CD4-positive, CD25-positive, alpha-beta regulatory T cell (primary cell): Measurements from ENCODE around the gene CCDC91. TPM values are rescaled to one million over a fixed set of nuclear protein-coding genes. Genes with fewer than 3 reads are reported as not detected.

Source experiments
- ATAC-seq, 2 donors: fragments of 150-1000 bp; cut with Tn5 transposase; one replicate each; pipeline ENCODE4 v1.10.0; 2021; ENCODE audit warnings: low read depth in 2 of 2, moderate number of reproducible peaks in 2 of 2, moderate library complexity in 1 of 2
- DNase-seq, 3 donors: peaks; one replicate each; pipeline versions ENCODE4 v3.0.0 to v3.0.0-alpha.2; 2012 to 2022; ENCODE audit warnings: mixed read lengths in 1 of 3
- H3K27ac ChIP-seq: one replicate; pipeline ENCODE4 v1.7.0; 2013; ENCODE audit warnings: mild to moderate bottlenecking, low read length; ENCODE audit not compliant: insufficient read depth, poor library complexity, severe bottlenecking
- H3K27me3 ChIP-seq: one replicate; pipeline ENCODE4 v1.7.0; 2013; ENCODE audit warnings: low read length; ENCODE audit not compliant: control insufficient read depth, insufficient read depth
- H3K36me3 ChIP-seq: one replicate; pipeline ENCODE4 v1.7.0; 2013; ENCODE audit warnings: mild to moderate bottlenecking, low read length, moderate library complexity; ENCODE audit not compliant: control insufficient read depth, insufficient read depth
- H3K4me1 ChIP-seq: 2 replicates; pipeline ENCODE4 v1.7.0; 2013; ENCODE audit warnings: mild to moderate bottlenecking, low read length; ENCODE audit not compliant: insufficient read depth, control insufficient read depth, poor library complexity, severe bottlenecking
- H3K4me3 ChIP-seq: one replicate; pipeline ENCODE4 v1.7.0; 2013; ENCODE audit warnings: low read depth, mild to moderate bottlenecking, low read length, moderate library complexity
- H3K9me3 ChIP-seq, 2 experiments: 1 replicate in 1 of 2; 2 replicates in 1 of 2; pipeline ENCODE4 v1.7.0; 2013; ENCODE audit warnings: low read length in 2 of 2, mild to moderate bottlenecking in 1 of 2, moderate library complexity in 1 of 2; ENCODE audit not compliant: control insufficient read depth in 2 of 2
- H3K27ac Mint-ChIP-seq, 3 donors: one replicate each; pipeline ENCODE4 v1.8.0; 2020 to 2022; ENCODE audit warnings: mild to moderate bottlenecking in 3 of 3, mixed read lengths in 3 of 3, moderate library complexity in 2 of 3
- H3K27me3 Mint-ChIP-seq: one replicate; pipeline ENCODE4 v1.8.0; 2022; ENCODE audit warnings: mild to moderate bottlenecking, mixed read lengths
- H3K36me3 Mint-ChIP-seq: one replicate; pipeline ENCODE4 v1.8.0; 2020; ENCODE audit warnings: mixed read lengths
- H3K4me1 Mint-ChIP-seq, 4 donors: one replicate each; pipeline ENCODE4 v1.8.0; 2020 to 2022; ENCODE audit warnings: mixed read lengths in 4 of 4, mild to moderate bottlenecking in 1 of 4
- H3K4me3 Mint-ChIP-seq, 4 donors: one replicate each; pipeline ENCODE4 v1.8.0; 2020 to 2022; ENCODE audit warnings: mild to moderate bottlenecking in 4 of 4, mixed read lengths in 4 of 4, moderate library complexity in 3 of 4
- H3K9me3 Mint-ChIP-seq, 7 donors: one replicate each; pipeline ENCODE4 v1.8.0; 2020 to 2022; ENCODE audit warnings: mixed read lengths in 7 of 7, mild to moderate bottlenecking in 3 of 7, moderate library complexity in 2 of 7
- polyA plus RNA-seq, 4 donors: library from polyadenylated mRNA; unstranded; fragments of 300-500 nt; fragmentation: Illumina TruSeq; gene quantifications; one replicate each; pipeline ENCODE4 v1.2.3, GENCODE V29; 2021
- total RNA-seq: library from RNA; stranded (reverse); gene quantifications from one replicate; pipeline ENCODE4 v1.2.3, GENCODE V29; 2022

CCDC91 gene
- total and polyA plus RNA-seq, 5 donors from 2014 or later: 59.4 to 74.0 (median 66.2) TPM

DNA sequence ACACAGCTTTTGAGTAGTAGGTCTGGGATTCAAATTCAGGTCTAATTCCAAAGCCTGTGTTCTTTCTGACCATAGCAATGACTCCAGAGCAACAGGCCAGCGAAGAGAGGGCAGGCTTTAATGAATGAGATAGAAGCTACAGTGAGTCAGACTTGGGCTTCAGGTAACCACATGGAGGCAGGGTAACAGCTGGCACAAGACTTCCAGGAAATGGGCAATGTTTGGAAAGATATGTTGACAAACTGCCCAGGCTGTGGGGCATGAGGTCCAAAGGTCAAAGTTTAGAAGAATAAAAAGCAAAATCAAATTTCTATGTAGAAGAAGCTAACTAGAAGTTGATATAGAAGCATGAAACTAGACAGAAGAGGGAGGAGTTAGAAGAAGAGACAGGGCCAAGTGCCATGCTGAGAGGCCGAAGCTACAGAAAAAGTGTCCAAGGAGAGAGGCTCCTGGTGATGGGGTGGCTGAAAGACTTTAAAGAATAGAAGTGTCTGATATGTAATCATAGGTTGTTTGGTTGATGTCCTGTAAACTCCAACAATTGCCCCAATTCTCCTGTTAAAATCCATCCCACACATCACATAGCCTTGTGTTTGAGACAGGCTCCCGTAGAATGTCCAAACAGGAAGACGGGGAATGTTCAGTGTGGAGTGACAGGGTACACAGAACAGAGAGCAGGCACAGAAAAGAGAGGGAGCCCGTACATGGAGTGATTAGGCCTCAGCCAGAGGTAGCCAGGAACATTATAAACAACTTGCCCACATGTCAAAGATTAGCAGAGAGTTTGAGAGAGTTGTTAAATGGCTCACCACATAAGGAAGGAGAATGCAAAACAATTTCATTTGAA lies 384.7 kb downstream of the CCDC91 start:
- H3K27me3 ChIP-seq: no peaks in the 10 kb centered on the region
- Mint-ChIP-seq H3K4me1 (no peaks in the 10 kb centered on the region), H3K4me3 (no peak overlapping the region), H3K9me3 (peaks cover 0 to under 1% (median 0%) of the 10 kb centered on the region in 7 donors), H3K27me3 (no peaks in the 10 kb centered on the region), H3K36me3 (peaks cover 20% of the 10 kb centered on the region), H3K27ac (no peak overlapping the region)
- no peak overlapping the region for H3K27ac ChIP-seq
- no peak for DNase-seq
- no peaks in the 10 kb centered on the region for H3K36me3 ChIP-seq
- no peak for ATAC-seq
- no peaks in the 10 kb centered on the region for H3K9me3 ChIP-seq
- no peak overlapping the region for H3K4me3 ChIP-seq
- H3K4me1 ChIP-seq: no peaks in the 10 kb centered on the region

DNA sequence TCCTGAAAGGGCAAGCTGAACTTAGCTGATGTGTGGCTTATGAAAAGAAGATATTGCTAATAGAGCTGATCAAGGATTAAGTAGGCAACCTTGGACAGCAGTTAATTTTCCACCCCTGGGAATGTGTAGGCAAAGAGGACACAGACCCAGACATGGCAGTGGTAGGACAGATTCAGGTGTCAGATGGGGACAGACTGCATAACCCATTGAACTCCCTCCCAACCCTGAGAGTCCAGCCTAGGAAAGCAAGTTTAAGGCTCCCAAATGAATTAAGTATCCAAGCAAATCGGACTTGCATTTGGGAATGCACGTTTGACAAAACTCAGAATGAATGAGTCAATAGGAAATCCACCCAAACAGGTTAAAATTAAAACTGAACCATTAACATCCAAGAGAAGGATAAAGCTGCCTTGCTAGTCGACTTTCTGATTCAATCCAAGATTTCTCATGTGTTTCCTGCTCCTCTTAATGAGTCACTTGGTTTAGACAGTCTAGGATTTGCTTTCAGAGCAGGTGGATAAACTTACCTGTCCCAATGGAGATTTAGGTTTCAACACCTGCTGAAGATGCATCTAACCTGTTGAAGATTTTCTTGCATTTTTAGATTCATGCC lies 385.4 kb downstream of the CCDC91 start:
- Mint-ChIP-seq H3K36me3 (peaks cover 24% of the 10 kb centered on the region), H3K4me1 (no peaks in the 10 kb centered on the region), H3K27me3 (no peaks in the 10 kb centered on the region), H3K27ac (no peak overlapping the region), H3K9me3 (peaks cover 0 to 4% (median 0%) of the 10 kb centered on the region in 7 donors), H3K4me3 (no peak overlapping the region)
- H3K27me3 ChIP-seq: no peaks in the 10 kb centered on the region
- no peak for ATAC-seq
- H3K9me3 ChIP-seq: no peaks in the 10 kb centered on the region
- no peaks in the 10 kb centered on the region for H3K4me1 ChIP-seq
- no peak overlapping the region for H3K27ac ChIP-seq
- H3K4me3 ChIP-seq: no peak overlapping the region
- DNase-seq: no peak
- H3K36me3 ChIP-seq: no peaks in the 10 kb centered on the region

DNA sequence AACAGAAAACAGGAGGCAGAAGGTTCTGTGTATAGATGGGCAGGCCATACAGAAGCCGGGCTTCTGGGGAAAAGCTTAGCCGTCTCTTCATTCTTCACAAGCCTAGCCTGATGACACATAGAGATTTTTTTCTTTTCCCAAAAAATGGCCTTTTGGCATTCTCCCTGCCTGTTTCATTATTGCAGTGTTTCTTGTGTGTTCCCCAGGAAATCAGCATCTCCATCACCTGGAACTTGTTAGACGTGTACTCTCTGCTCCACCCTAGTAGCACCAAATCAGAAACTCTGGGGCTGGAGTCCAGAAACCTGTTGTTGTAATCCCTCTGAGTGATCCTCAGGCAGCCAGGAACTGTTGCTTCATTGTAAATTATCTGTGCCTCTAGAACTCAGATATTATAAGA lies 388.1 kb downstream of the CCDC91 start:
- DNase-seq: no peak
- no peaks in the 10 kb centered on the region for H3K27me3 Mint-ChIP-seq
- H3K27ac Mint-ChIP-seq: no peak overlapping the region
- no peaks in the 10 kb centered on the region for H3K27me3 ChIP-seq
- no peaks in the 10 kb centered on the region for H3K4me1 Mint-ChIP-seq
- H3K9me3 Mint-ChIP-seq: peaks cover 0 to 4% (median 0%) of the 10 kb centered on the region in 7 donors
- H3K36me3 ChIP-seq: no peaks in the 10 kb centered on the region
- no peak overlapping the region for H3K4me3 Mint-ChIP-seq
- no peaks in the 10 kb centered on the region for H3K9me3 ChIP-seq
- peaks cover 15% of the 10 kb centered on the region for H3K36me3 Mint-ChIP-seq
- H3K4me3 ChIP-seq: no peak overlapping the region
- H3K27ac ChIP-seq: no peak overlapping the region
- H3K4me1 ChIP-seq: no peaks in the 10 kb centered on the region
- no peak for ATAC-seq

DNA sequence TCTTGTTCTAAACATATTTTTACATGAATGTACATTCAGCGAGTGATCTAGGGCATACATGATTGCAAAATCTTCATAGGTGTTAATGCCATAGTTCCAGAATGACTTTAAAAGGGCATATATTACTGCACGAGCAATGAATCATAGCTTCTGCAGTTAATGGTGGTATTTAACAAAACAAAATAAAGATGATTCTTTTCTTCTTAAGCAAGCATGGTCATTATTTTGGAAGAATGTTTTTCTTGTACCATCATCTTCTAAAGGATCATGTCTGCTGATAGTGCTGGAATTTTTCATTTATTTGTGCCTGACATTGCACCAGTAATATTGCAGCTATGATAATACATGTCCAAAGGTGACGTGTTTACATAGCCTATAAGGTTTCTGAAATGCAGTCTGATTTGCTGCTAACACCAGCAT lies 388.6 kb downstream of the CCDC91 start:
- no peaks in the 10 kb centered on the region for H3K4me1 ChIP-seq
- H3K27me3 ChIP-seq: no peaks in the 10 kb centered on the region
- no peak overlapping the region for H3K27ac ChIP-seq
- Mint-ChIP-seq H3K36me3 (peaks cover 10% of the 10 kb centered on the region), H3K4me1 (no peaks in the 10 kb centered on the region), H3K27ac (no peak overlapping the region), H3K9me3 (peaks cover 0 to 4% (median 0%) of the 10 kb centered on the region in 7 donors), H3K4me3 (no peak overlapping the region), H3K27me3 (no peaks in the 10 kb centered on the region)
- no peaks in the 10 kb centered on the region for H3K36me3 ChIP-seq
- no peak for ATAC-seq
- no peaks in the 10 kb centered on the region for H3K9me3 ChIP-seq
- H3K4me3 ChIP-seq: no peak overlapping the region
- no peak for DNase-seq

DNA sequence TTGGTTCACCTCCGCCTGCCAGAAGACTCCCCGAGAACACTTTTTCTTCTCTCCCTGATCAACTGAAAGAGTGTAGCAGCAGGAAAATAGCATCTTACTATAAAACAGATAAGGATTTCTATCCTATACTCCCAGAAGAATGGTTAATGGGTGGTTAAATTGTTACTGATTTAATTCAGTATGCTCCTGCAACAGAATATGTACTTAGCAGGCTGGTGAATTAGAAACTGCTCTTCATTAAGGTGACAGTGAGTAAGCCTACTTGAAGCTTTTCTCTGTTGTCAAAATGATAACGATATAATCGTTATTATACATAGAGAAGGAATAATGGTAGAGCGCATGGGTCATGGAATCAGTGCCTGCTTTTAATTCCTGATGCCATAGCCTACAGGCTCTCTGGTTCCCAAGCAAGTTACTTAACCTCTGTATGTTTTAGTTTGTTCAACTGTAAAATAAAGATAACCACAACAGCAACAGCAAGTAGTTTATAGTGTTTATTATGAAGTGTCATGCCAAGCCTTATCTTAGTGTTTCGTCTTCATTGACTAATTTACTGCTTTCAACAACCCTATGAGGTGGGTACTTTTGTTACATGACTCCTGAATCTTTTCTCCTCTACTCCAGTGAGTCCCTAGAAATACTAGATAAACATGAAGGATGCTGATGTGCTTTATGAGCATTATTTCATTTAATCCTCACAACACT lies 392.6 kb downstream of the CCDC91 start:
- Mint-ChIP-seq H3K4me1 (no peaks in the 10 kb centered on the region), H3K9me3 (peaks cover 0 to 4% (median 0%) of the 10 kb centered on the region in 7 donors), H3K4me3 (no peak overlapping the region), H3K27ac (no peak overlapping the region), H3K36me3 (peaks cover 5% of the 10 kb centered on the region), H3K27me3 (no peaks in the 10 kb centered on the region)
- Histone ChIP-seq H3K4me3 (no peak overlapping the region), H3K36me3 (no peaks in the 10 kb centered on the region), H3K4me1 (no peaks in the 10 kb centered on the region), H3K9me3 (no peaks in the 10 kb centered on the region), H3K27me3 (no peaks in the 10 kb centered on the region), H3K27ac (no peak overlapping the region)
- DNase-seq (no peak), ATAC-seq (no peak)

DNA sequence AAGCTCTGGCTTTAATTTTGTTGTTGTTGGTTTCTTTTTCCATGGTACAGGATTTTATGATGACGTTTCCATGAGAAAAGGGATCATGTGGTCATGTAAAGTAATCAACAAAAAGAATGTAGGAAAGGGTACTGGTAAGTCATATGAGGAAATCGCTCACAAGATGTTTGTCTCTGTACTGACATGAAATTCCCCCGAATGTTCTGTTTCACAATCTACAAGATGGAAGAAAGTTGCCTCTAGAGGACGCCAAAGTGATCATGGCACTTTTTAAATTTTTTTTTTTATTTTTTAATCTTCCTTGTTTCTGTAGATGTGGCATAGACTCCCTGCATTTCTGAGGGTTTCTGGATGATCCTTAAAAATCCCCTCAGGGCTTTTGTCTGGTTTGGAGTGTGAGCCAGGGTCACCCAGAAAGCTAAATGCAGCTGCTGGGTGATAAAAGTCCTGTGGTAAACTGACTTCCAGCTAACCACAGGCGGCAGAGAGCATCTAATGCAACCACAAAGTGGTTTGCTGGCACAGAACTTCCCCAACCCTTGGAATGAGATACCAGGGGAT lies 393.5 kb downstream of the CCDC91 start:
- no peaks in the 10 kb centered on the region for H3K36me3 ChIP-seq
- ATAC-seq (no peak), DNase-seq (no peak)
- no peak overlapping the region for H3K27ac ChIP-seq
- H3K9me3 ChIP-seq: no peaks in the 10 kb centered on the region
- H3K4me1 ChIP-seq: no peaks in the 10 kb centered on the region
- Mint-ChIP-seq H3K4me1 (no peaks in the 10 kb centered on the region), H3K36me3 (peaks cover 5% of the 10 kb centered on the region), H3K9me3 (peaks cover 0 to 4% (median 0%) of the 10 kb centered on the region in 7 donors), H3K4me3 (no peak overlapping the region), H3K27me3 (no peaks in the 10 kb centered on the region), H3K27ac (no peak overlapping the region)
- no peaks in the 10 kb centered on the region for H3K27me3 ChIP-seq
- no peak overlapping the region for H3K4me3 ChIP-seq

DNA sequence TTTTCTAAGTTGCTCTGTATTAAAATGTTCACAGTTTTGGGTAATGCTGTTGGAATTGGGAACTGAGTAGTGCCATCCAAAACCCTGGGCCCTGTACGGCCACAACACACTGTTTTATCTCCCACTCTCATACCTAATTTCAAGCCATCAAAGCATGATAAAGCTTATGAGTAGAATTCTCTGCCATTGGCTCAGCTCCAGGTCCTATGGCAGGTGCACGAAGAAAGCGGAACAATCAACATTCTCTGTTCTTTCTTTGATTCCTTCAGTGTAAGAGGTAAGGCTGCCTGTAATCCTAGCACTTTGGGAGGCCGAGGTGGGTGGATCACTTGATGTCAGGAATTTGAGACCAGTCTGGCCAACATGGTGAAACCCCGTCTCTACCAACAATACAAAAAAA lies 394.9 kb downstream of the CCDC91 start:
- Histone ChIP-seq H3K27me3 (no peaks in the 10 kb centered on the region), H3K4me1 (no peaks in the 10 kb centered on the region), H3K9me3 (no peaks in the 10 kb centered on the region), H3K27ac (no peak overlapping the region), H3K36me3 (no peaks in the 10 kb centered on the region), H3K4me3 (no peak overlapping the region)
- H3K36me3 Mint-ChIP-seq: peaks cover 3% of the 10 kb centered on the region
- H3K9me3 Mint-ChIP-seq: peaks cover 0 to 4% (median 2%) of the 10 kb centered on the region in 7 donors
- DNase-seq (no peak), ATAC-seq (no peak)
- no peak overlapping the region for H3K27ac Mint-ChIP-seq
- H3K4me3 Mint-ChIP-seq: no peak overlapping the region
- H3K4me1 Mint-ChIP-seq: no peaks in the 10 kb centered on the region
- H3K27me3 Mint-ChIP-seq: no peaks in the 10 kb centered on the region
